GM12892 (cell line): ENCODE data around the gene KCTD3.

Experiments used
- POLR2A ChIP-seq: IDR thresholded peaks from 2 replicates; pipeline ENCODE4 v1.6.1; 2011; ENCODE audit warnings: low read depth, low read length, control low read depth
- POLR2AphosphoS5 ChIP-seq: IDR thresholded peaks from 2 replicates; pipeline ENCODE4 v1.6.1; 2011; ENCODE audit warnings: low read depth, low read length, control low read depth
- TAF1 ChIP-seq: IDR thresholded peaks from 2 replicates; pipeline ENCODE4 v1.6.1; 2011; ENCODE audit warnings: low read depth, mild to moderate bottlenecking, control low read depth, low read length, borderline replicate concordance

DNA sequence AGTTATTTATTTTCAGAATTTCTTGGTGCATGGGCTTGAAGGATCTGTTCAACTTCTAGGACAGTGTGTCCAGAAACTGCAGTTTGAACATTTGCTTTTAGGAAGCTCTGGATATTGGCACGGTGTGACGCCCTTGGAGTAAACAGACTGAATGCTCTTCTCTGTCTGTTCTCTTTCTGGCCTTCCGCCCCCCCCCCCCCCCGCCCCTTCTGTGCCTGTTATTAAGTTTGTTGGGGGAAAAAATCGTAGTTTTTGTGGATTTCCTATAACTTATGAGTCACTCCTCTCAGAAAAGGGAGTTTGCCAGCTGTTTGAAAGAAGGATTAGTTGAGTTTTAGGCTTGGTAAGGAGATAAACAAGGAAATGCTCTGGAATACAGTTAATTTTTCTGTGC is 1.2 kb downstream of the KCTD3 start:
- TF ChIP-seq POLR2AphosphoS5: no peak
- TF ChIP-seq POLR2A: no peak
- TF ChIP-seq TAF1: no peak
